Measurements from ENCODE around the gene PSTK. TPM values are rescaled to one million over a fixed set of nuclear protein-coding genes. Genes with fewer than 3 reads are reported as not detected.

Gene PSTK
- total and polyA plus RNA-seq, 10 donors: 1.2 to 4.9 (median 2.7) TPM

DNA sequence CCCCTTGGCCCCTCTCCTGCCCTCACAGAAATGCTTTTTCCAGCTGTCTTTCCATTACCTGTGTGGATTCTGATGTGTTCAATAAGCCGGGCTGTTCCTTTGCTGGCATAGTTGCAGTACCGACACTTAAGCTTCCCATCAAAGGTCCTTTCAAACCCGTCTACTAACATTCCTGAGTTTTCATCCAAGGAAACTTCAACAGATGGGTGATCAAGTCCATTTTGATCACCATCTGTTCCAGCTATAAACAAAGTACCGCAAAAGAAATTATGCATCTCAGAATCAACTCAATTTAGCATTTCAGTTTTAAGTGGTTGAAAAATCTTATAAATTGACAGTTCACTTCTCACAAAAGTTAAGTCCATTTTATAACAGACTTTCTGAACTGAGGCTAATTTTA, 15.7 kb downstream of the PSTK start:
- H3K27ac ChIP-seq: no peak overlapping the region
- H3K4me1 ChIP-seq: peaks cover 0 to 24% (median 12%) of the 10 kb centered on the region in 6 donors
- 93 to 100% (median 97%) methylated on average over 4 of the region's 4 CpGs for WGBS, 5 donors
- intact Hi-C loops (cut with DNase I; ENCODE audit: low total_unique reads): no loop called here
- H3K4me3 ChIP-seq: no peak overlapping the region
- no peaks in the 10 kb centered on the region for H3K27me3 ChIP-seq (replicated peaks in 1 of 7)
- H3K36me3 ChIP-seq: peaks cover 3 to 77% (median 47%) of the 10 kb centered on the region in 6 donors
- TF ChIP-seq POLR2AphosphoS5 (IDR thresholded peaks at IDR 0.05) (no peak), POLR2A (IDR thresholded peaks at IDR 0.05) (no peak)
- TF ChIP-seq, protein P1, sequence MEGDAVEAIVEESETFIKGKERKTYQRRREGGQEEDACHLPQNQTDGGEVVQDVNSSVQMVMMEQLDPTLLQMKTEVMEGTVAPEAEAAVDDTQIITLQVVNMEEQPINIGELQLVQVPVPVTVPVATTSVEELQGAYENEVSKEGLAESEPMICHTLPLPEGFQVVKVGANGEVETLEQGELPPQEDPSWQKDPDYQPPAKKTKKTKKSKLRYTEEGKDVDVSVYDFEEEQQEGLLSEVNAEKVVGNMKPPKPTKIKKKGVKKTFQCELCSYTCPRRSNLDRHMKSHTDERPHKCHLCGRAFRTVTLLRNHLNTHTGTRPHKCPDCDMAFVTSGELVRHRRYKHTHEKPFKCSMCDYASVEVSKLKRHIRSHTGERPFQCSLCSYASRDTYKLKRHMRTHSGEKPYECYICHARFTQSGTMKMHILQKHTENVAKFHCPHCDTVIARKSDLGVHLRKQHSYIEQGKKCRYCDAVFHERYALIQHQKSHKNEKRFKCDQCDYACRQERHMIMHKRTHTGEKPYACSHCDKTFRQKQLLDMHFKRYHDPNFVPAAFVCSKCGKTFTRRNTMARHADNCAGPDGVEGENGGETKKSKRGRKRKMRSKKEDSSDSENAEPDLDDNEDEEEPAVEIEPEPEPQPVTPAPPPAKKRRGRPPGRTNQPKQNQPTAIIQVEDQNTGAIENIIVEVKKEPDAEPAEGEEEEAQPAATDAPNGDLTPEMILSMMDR (IDR thresholded peaks at IDR 0.05 in 8 of 11, conservative IDR thresholded peaks at IDR 0.05 in 3 of 11): no peak
- no peak for DNase-seq
- H3K9me3 ChIP-seq: no peaks in the 10 kb centered on the region

- no peak overlapping the region for H3K27ac ChIP-seq
- peaks cover 3 to 63% (median 42%) of the 10 kb centered on the region in 6 donors for H3K36me3 ChIP-seq
- no peak overlapping the region for H3K4me3 ChIP-seq
- H3K9me3 ChIP-seq: no peaks in the 10 kb centered on the region
- intact Hi-C loops (cut with DNase I; ENCODE audit: low total_unique reads): no loop called here
- H3K27me3 ChIP-seq (replicated peaks in 1 of 7): no peaks in the 10 kb centered on the region
- no peak for DNase-seq
- TF ChIP-seq, protein P1 (IDR thresholded peaks at IDR 0.05 in 8 of 11, conservative IDR thresholded peaks at IDR 0.05 in 3 of 11): no peak
- TF ChIP-seq POLR2A (IDR thresholded peaks at IDR 0.05) (no peak), POLR2AphosphoS5 (IDR thresholded peaks at IDR 0.05) (no peak)
- peaks cover 0 to 40% (median 12%) of the 10 kb centered on the region in 6 donors for H3K4me1 ChIP-seq
- 85 to 94% (median 90%) methylated on average over 3 of the region's 3 CpGs for WGBS, 5 donors
Measured at GRCh38 chr10:122997864-122998263, 17.7 kb downstream of the PSTK start.

- TF ChIP-seq POLR2A (IDR thresholded peaks at IDR 0.05) (no peak), POLR2AphosphoS5 (IDR thresholded peaks at IDR 0.05) (no peak)
- TF ChIP-seq, protein P1 (IDR thresholded peaks at IDR 0.05 in 8 of 11, conservative IDR thresholded peaks at IDR 0.05 in 3 of 11): no peak
- intact Hi-C loops (cut with DNase I; ENCODE audit: low total_unique reads): no loop called here
- no peaks in the 10 kb centered on the region for H3K27me3 ChIP-seq (replicated peaks in 1 of 7)
- 87 to 95% (median 92%) methylated on average over 6 of the region's 6 CpGs for WGBS, 5 donors
- DNase-seq: no peak
- peaks cover 0 to 44% (median 13%) of the 10 kb centered on the region in 6 donors for H3K4me1 ChIP-seq
- no peaks in the 10 kb centered on the region for H3K9me3 ChIP-seq
- no peak overlapping the region for H3K27ac ChIP-seq
- H3K36me3 ChIP-seq: peaks cover 3 to 57% (median 41%) of the 10 kb centered on the region in 6 donors
- H3K4me3 ChIP-seq: no peak overlapping the region
Measured at GRCh38 chr10:122998360-122998917, 18.2 kb downstream of the PSTK start.

- TF ChIP-seq POLR2A (IDR thresholded peaks at IDR 0.05) (no peak), POLR2AphosphoS5 (IDR thresholded peaks at IDR 0.05) (no peak)
- TF ChIP-seq, protein P1 (IDR thresholded peaks at IDR 0.05 in 8 of 11, conservative IDR thresholded peaks at IDR 0.05 in 3 of 11): no peak
- no peaks in the 10 kb centered on the region for H3K9me3 ChIP-seq
- 95 to 98% (median 98%) methylated on average over 3 of the region's 3 CpGs for WGBS, 5 donors
- intact Hi-C loops (cut with DNase I; ENCODE audit: low total_unique reads): no loop called here
- no peak overlapping the region for H3K4me3 ChIP-seq
- no peak for DNase-seq
- H3K27me3 ChIP-seq (replicated peaks in 1 of 7): no peaks in the 10 kb centered on the region
- H3K36me3 ChIP-seq: peaks cover 0 to 53% (median 37%) of the 10 kb centered on the region in 6 donors
- H3K27ac ChIP-seq: no peak overlapping the region
- H3K4me1 ChIP-seq: peaks cover 0 to 48% (median 16%) of the 10 kb centered on the region in 6 donors
Measured at GRCh38 chr10:122998934-122999333, 18.7 kb downstream of the PSTK start.
